Activated CD8-positive, alpha-beta memory T cell treated with anti-CD3 and anti-CD28 coated beads for 48 hours (primary cell): ENCODE results near the gene PDZD2.
"Not testable (repeated sequence)": the region's sequence is repeated elsewhere in the genome, so short reads cannot be mapped to it uniquely, and the experiment has no call there.

Experiments
- DNase-seq, 3 experiments: peaks; one replicate each; pipeline ENCODE4 v3.0.0-alpha.2; 2020; ENCODE audit warnings: low read depth in 2 of 3, low spot score in 2 of 3

Gene PDZD2

DNA sequence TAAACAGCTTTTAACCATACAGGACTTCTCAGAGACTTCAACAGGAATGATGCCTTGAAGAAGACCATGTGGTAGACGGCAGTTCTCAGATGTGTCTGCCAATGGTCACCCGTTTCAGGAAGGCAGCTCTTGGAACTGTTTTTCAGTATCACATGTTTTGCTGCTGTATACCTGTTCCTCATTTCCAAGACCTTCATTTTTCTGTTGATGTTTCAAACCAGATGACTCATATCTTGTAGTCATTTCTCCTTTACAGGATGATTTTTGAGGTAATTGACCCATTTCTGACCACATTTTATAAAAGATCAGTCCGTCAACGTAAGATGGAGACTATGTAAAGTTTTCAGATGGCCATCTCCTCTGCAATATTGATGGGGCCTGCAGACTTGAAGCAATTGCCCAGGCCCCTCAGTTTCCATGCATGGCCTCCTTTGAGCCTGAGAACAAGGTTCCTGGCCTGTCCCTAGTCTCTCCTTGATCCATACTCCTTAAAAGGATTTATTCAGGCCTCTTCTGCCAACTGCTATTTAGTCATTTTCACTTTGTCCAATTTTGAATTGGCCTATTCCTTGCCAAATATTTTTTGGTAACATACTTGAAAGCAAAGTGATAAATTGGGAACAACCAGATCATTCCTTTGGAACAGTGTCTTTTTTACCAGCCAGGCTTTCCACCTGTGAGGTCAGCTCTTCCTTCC is 128.6 kb downstream of the PDZD2 start:
- DNase-seq = no peak

DNA sequence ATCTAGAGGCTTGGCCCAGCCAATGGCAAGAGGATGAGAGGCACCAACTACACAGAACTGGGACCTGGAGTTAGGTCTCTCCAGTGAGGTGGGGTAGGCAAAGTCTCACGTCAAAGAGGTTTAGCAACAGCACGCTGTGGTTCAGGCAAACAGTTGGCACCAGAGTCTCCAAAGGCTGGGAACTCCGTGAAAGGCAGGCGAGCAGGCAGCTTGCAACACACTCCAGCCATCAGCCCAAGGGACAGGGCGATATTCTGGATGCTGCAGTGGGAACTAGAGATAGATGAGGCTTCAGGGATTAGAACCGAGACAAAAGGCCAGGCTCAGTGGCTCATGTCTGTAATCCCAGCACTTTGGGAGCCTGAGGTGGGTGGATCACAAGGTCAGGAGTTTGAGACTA is 129.1 kb downstream of the PDZD2 start:
- no peak for DNase-seq

DNA sequence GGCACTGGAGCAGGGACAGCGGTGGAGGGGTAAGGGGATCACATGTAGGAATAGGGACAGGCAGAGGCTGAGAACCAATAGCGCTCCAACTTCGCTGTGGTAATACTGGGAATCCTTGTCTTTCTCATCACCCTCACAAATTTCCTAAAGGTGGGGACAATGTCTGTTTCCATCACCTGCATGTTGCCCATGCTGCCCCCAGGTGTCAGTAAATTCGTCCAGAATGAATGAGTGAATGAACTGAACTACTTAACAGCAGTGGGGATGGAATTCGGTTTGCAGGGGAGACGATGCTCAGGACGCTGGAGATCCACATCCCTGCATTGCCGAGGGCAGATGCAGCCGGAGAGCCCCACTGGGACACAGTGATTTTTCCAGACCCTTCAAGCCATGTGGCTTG is 129.9 kb downstream of the PDZD2 start:
- DNase-seq = no peak

GRCh38 chr5:31769530-31769929 is 130.6 kb downstream of the PDZD2 start:
- no peak for DNase-seq

GRCh38 chr5:31770132-31770720 is 131.3 kb downstream of the PDZD2 start:
- no peak for DNase-seq

- no peak for DNase-seq
Observed at GRCh38 chr5:31770998-31771397, 132.1 kb downstream of the PDZD2 start.

- DNase-seq = no peak
Observed at GRCh38 chr5:31771500-31771899, 132.6 kb downstream of the PDZD2 start.

GRCh38 chr5:31776294-31776693 is 137.4 kb downstream of the PDZD2 start:
- DNase-seq = not testable (repeated sequence)

DNA sequence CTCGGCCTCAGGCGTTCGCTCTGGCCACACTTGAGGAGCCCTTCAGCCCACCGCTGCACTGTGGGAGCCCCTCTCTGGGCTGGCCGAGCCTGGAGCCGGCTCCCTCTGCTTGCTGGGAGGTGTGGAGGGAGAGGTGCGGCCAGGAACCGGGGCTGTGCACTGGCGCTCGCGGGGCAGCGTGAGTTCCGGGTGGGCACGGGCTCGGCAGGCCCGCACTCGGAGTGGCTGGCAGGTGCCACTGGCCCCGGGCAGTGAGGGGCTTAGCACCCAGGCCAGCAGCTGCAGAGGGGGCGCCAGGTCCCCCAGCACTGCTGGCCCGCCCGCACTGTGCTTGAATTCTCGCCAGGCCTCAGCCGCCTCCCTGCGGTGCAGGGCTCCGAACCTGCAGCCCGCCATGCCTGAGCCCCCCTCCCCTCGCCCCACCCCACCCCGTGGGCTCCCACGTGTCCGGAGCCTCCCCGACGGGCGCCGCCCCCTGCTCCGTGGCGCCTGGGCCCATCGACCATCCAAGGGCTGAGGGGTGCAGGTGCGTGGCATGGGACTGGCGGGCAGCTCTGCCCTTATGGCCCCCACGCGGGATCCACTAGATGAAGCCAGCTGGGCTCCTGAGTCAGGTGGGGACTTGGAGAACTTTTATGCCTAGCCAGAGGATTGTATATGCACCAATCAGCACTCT is 138.2 kb downstream of the PDZD2 start:
- DNase-seq = no peak

- no peak for DNase-seq
Observed at GRCh38 chr5:31781772-31782171, 142.8 kb downstream of the PDZD2 start.

DNA sequence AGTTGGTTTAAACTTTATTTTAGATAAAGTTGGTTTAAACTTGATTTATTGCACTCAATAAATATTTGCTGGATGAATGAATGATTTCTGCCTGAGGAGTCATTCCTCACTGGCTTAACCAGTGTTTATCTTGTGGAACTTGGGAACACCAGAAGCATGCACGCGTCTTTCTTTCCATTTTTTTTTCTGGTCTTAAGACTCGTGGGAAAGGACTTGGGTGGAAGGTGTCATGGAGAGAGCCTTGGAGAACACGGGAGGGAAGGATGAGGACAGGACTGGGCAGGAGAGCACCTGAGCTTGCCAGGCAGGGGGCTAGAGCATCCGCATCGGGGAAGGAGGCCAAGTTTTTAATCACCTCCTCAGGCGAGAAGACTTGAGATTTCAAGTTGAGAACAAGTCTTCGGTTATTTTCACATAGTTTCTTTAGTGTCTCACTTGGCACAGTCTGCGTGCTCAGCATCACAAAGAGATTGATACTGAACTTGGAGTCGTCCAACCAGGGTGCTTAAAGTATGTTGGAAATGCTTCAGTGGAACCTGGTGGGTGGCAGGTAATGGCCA is 144.2 kb downstream of the PDZD2 start:
- no peak for DNase-seq

- DNase-seq = no peak
Observed at GRCh38 chr5:31783731-31784130, 144.8 kb downstream of the PDZD2 start.

DNA sequence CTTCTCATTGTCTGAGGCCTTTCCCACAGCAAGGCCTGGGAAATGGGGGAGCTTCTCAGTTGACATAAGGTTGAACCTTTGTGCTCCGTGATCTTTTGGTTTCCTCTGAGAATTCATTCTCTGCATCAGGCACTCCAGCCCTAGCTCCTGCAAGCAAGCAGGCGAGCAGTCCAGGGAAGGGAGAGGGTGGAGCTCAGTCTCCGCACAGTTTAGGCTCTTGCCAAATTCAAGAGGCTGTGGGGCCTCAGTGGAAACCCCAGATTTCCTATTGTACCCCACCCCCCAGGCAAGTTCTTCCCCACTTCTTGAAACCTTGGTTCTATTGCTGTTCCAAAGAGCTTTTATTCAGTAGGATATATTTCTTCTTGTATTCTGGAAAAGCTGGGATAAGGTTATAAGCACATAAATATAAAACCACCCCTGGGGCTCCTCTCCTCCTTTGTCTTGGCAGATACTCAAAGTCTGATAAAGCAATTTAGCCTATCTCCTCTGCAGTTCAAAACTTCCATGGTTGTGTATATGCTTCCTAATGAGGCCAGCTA is 147.2 kb downstream of the PDZD2 start:
- no peak for DNase-seq

DNA sequence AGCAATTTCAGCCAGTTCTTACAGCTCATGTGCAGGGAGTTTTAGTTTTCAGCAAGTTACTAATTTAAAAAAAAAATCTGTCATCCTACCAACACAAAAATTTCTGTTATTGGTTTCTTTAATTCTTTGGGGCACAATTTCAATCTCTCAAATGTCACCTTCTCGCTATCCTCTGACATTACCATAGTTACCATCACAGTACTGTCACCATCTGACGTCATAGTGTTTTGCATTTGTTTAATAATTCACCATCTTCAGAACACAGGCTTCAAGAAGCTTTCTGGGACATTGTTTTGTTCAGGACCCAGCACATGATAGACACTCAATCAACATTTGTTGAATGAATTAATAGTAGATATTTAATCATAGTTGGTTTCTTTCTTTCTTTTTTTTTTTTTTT is 155.1 kb downstream of the PDZD2 start:
- no peak for DNase-seq

DNA sequence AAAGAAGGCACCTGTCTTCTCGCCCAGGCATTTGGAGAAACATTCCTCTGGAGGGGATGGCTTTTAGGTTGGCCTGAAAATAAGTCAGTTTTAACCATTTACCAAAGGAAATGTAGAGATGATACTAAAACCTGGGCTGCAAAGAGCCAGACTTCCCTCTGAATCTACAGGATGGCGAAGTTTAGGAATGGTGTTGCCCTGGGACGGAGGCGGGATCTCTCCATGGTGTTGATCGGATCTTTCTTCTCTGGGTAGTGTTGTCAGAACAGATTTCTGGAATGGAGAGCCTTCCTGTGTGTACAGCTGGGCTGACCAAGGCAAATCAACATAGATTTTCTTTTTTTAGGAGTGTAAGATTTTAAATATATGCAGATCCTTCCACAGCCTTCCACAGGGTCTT is 159.2 kb downstream of the PDZD2 start:
- no peak for DNase-seq

DNA sequence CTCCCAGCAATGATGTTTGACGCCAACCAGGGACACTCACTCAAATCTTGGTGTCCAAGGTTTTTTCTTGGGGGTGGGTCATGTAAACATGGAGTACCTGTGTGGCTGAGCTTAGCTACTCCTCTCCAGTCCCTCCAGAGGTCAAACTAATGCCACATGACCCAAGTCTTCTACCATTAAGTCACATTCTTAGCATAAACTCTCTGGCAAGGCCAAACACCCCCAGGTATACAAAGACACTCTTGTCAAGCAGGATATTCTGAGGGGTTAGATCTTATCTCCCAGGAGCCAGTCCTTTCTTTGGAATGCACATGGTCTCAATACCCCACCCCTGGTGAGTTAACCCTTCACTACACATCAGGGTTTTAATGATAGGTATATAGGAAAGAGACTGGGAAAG is 161.4 kb downstream of the PDZD2 start:
- no peak for DNase-seq

- DNase-seq = no peak
Observed at GRCh38 chr5:31805785-31806400, 167.0 kb downstream of the PDZD2 start.

GRCh38 chr5:31806561-31806960 is 167.6 kb downstream of the PDZD2 start:
- no peak for DNase-seq

DNA sequence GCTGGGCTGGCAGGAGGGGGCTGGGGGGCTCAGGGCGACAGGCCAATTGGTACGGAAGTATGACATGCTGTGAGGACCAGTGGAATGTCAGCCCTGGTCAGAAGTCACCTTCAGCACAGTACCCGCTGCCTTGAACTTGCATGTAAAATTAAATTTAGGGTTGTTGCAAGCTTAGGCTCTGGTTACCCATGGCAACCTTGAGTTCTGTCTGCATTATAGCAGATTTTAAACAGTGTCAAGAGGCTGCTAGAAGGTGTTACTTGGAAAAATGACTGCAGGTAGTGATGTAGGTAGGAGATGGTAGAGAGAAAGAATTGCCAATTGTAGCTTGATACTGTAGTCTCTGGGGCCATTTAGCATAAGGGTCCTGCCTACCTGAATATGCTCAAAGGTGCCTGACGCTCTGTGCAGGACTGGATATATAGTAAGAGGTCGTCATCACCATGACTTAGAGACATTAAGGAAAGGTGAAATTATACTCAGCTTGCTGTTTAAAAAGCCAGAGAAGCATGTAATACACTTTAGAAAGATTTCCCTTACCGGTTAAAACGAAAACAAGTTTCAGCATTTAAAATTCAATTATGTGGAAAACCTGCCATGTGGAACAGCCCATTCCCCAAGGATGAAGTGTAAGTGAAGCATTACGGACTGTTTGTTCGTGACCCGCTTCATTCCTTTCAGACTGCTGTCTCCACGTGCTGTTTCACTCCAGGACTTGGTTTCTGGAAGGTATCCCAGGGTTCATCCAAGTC is 169.0 kb downstream of the PDZD2 start:
- no peak for DNase-seq

GRCh38 chr5:31809050-31809870 is 170.3 kb downstream of the PDZD2 start:
- no peak for DNase-seq
